Upper lobe of right lung (tissue), 1 donor: ENCODE data around the gene CALR. TPM values are rescaled to one million over a fixed set of nuclear protein-coding genes. Genes with fewer than 3 reads are reported as not detected.

Experiments used
- ATAC-seq: fragments of 200-7000 bp; cut with Tn5 transposase; one replicate; pipeline ENCODE4 v1.9.1; 2020; ENCODE audit warnings: mild to moderate bottlenecking, moderate library complexity
- DNase-seq: peaks from one replicate; pipeline ENCODE4 v3.0.0-alpha.2; 2020
- H3K27ac ChIP-seq: fragments of 200-600 bp; one replicate; pipeline ENCODE4 v1.8.0; 2022
- H3K27me3 ChIP-seq: fragments of 200-600 bp; one replicate; pipeline ENCODE4 v1.8.0; 2022; ENCODE audit warnings: mild to moderate bottlenecking
- H3K36me3 ChIP-seq: fragments of 200-600 bp; one replicate; pipeline ENCODE4 v1.8.0; 2022
- H3K4me1 ChIP-seq: fragments of 200-600 bp; one replicate; pipeline ENCODE4 v1.8.0; 2022
- H3K4me3 ChIP-seq: fragments of 200-600 bp; one replicate; pipeline ENCODE4 v1.8.0; 2022; ENCODE audit warnings: mild to moderate bottlenecking
- H3K9me3 ChIP-seq: fragments of 200-600 bp; one replicate; pipeline ENCODE4 v1.8.0; 2022
- CTCF ChIP-seq: fragments of 200-600 bp; IDR thresholded peaks from one replicate; pipeline ENCODE4 v1.8.0; 2022; ENCODE audit warnings: antibody characterized with exemption
- intact Hi-C: fragments of 100-400 bp; cut with DNase I; formaldehyde crosslinking; loops from one replicate; pipeline ENCODE4 v1.11.0; 2022
- total RNA-seq: library from RNA; stranded (reverse); fragmentation: NEBNext Ultra II Directional; extraction: Animal tissue kit (Norgen Biotek cat#: 25700); gene quantifications from one replicate; pipeline ENCODE4 v1.2.1, GENCODE V29; 2021
- donor health status: DM: no; HTN: yes; CAD: no; lungs with severe emphysema.

CALR gene
- total RNA-seq, 1 donor from 2014 or later, result 991 TPM

DNA sequence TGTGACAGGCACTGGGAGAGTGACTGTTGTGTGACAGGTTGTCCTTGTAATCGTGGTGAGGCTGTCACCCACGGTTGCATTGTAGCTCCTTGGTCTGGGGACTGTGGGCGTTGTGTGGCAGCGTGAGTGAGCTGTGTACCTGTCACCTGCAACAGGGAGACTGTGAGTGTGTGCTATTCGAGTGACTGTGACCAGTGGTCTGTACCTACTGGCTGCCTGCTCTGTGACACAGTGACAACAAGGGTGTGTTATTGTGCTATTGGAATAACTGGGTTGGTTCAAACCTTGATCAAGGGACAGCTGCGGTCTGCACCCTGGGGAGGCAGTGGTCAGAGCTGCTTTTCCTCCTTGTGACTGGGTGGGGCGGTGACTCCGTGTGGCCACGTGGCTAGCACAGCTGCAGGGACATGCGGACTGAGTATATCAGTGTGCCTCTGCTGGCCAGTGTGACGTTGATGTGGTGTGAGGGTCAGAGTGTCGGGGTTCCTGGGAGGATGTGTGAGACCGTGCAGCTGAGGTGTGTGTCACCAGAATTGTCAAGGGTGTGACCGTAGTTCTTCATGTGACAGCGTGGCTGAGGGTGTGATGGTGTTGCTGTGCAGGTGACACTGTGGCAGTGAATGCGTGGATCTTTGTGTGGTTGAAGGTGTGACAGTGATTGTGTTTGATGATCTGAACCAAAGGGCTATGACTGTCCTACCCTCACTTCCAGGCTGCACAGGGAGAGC lies 46.8 kb downstream of the CALR start:
- no peaks in the 10 kb centered on the region for H3K36me3 ChIP-seq
- ATAC-seq, result peak; percentile 68
- no peak for TF ChIP-seq CTCF
- peaks cover 7% of the 10 kb centered on the region for H3K27me3 ChIP-seq
- H3K4me1 ChIP-seq, result peaks cover 7% of the 10 kb centered on the region
- H3K4me3 ChIP-seq, result no peak overlapping the region
- DNase-seq, result no peak
- no peaks in the 10 kb centered on the region for H3K9me3 ChIP-seq
- intact Hi-C loops, result no loop called here
- H3K27ac ChIP-seq, result no peak overlapping the region

DNA sequence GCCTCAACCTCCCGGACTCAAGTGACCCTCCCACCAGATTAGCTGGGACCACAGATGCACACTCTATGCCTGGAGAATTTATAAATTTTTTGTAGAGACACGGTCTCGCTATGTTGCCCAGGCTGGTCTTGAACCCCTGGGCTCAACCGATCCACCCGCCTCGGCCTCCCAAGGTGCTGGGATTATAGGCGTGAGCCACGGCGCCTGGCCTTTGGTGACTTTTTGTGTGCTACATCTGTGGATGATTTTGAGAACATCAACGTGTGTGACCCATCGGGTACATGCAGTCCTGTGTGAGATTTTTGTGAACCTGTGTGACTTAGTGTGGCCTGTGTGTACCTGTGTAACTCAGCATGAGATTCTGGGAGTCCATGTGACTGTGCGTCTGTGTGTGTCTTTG lies 48.3 kb downstream of the CALR start:
- TF ChIP-seq CTCF, result no peak
- ATAC-seq (no peak), DNase-seq (no peak)
- intact Hi-C loops, result no loop called here
- no peaks in the 10 kb centered on the region for H3K36me3 ChIP-seq
- peak overlapping the region; percentile 6 for H3K27ac ChIP-seq
- H3K27me3 ChIP-seq, result no peaks in the 10 kb centered on the region
- H3K4me1 ChIP-seq, result peaks cover 7% of the 10 kb centered on the region
- no peak overlapping the region for H3K4me3 ChIP-seq
- no peaks in the 10 kb centered on the region for H3K9me3 ChIP-seq

DNA sequence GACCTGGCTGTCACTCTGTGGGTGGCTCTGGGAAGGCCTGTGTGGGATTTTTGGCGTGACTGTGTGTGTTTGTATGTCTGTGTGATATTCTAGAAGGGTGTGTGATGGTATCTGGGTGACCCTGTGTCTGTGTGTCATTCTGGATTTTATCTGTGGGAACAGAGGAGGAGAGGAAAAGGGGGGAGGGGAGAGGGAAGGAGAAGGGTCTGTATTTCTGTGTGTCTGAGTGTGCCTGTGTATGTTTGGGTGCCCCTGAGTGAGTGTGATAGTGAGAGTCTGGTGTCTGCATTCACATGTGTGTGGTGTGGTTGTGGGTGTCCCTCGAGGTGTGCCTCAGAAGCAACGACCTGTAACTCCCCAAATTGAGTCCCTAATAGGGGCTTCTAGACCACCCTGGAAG lies 48.8 kb downstream of the CALR start:
- ATAC-seq, result no peak
- Histone ChIP-seq H3K27me3 (no peaks in the 10 kb centered on the region), H3K9me3 (no peaks in the 10 kb centered on the region), H3K36me3 (no peaks in the 10 kb centered on the region), H3K27ac (peak overlapping the region; percentile 6), H3K4me1 (peaks cover 7% of the 10 kb centered on the region), H3K4me3 (no peak overlapping the region)
- intact Hi-C loops, result no loop called here
- DNase-seq, result no peak
- TF ChIP-seq CTCF, result no peak

DNA sequence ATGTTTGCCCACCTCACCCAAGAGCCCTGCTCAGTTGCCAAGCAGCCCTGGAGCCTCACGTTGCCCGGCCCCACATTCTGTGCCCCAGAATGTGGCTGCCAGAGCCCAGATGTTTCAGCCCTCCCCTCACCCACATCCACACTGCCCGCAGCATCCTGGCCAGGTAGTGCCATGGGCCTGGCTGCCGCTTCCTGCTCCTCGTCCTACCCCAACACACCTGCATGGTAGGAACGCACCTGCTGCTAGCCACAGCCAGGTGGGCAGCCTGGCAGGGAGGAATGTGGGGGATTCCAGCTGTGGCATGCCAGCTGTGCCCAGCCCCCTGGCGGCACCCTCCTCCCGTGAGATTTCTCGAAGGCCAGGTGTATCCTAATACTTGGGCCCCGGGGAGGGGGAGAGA lies 49.4 kb downstream of the CALR start:
- TF ChIP-seq CTCF, result no peak
- ATAC-seq (no peak), DNase-seq (no peak)
- Histone ChIP-seq H3K27ac (no peak overlapping the region), H3K4me3 (no peak overlapping the region), H3K36me3 (no peaks in the 10 kb centered on the region), H3K27me3 (no peaks in the 10 kb centered on the region), H3K4me1 (peaks cover 7% of the 10 kb centered on the region), H3K9me3 (no peaks in the 10 kb centered on the region)
- intact Hi-C loops, result no loop called here

DNA sequence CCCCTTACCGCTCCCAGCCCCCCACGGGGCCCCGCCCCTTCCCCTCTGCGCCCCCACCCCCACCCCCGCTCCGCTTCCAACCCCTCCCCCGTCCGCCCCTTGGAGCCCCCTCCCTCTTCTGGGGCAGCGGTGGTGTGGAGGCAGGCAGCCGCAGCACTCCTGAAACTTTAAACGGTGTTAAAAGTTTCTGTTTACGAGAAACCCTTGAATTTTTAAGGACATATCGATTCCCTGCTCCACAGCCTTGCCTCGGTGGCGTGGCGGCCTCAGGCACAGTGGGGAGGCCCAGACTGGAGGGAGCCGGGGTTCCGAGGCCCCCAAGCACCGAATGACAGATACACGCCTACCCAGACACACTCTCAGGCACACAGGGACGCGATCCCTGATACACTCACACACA lies 52.0 kb downstream of the CALR start:
- intact Hi-C loops, result no loop called here
- ATAC-seq (no peak), DNase-seq (no peak)
- Histone ChIP-seq H3K27ac (no peak overlapping the region), H3K4me3 (no peak overlapping the region), H3K4me1 (no peaks in the 10 kb centered on the region), H3K36me3 (no peaks in the 10 kb centered on the region), H3K9me3 (no peaks in the 10 kb centered on the region), H3K27me3 (no peaks in the 10 kb centered on the region)
- no peak for TF ChIP-seq CTCF

GRCh38 chr19:12990853-12991252 lies 52.4 kb downstream of the CALR start:
- H3K4me1 ChIP-seq, result no peaks in the 10 kb centered on the region
- intact Hi-C loops, result no loop called here
- H3K9me3 ChIP-seq, result no peaks in the 10 kb centered on the region
- no peaks in the 10 kb centered on the region for H3K27me3 ChIP-seq
- no peak for TF ChIP-seq CTCF
- DNase-seq (no peak), ATAC-seq (no peak)
- no peaks in the 10 kb centered on the region for H3K36me3 ChIP-seq
- no peak overlapping the region for H3K27ac ChIP-seq
- no peak overlapping the region for H3K4me3 ChIP-seq
